Medulla oblongata (tissue), 1 donor: ENCODE measurements around the gene ADTRP.
"Not testable (repeated sequence)": the region's sequence is repeated elsewhere in the genome, so short reads cannot be mapped to it uniquely, and the experiment has no call there.

ENCODE experiments used
- DNase-seq: peaks from one replicate; pipeline ENCODE4 v3.0.0-alpha.2; 2015; ENCODE audit errors: extremely low spot score

The ADTRP gene

GRCh38 chr6:11692451-11693376, 85.9 kb downstream of the ADTRP start:
- DNase-seq: no peak

- no peak for DNase-seq
Measured at GRCh38 chr6:11689847-11690246, 88.8 kb downstream of the ADTRP start.

GRCh38 chr6:11689400-11689799, 89.2 kb downstream of the ADTRP start:
- DNase-seq: not testable (repeated sequence)

DNA sequence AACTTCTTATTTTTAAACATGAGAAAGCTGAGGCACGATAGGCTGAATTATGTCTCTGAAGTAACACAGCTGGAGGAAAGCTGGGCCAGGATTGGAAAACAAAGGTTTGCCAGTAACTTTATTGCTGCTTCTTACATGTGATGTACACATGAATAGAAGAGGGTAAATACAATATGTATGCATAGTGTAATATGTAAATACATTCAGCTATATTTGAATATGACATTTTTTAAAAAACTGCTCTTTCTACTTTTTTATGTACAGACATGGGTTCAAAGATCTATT, 90.2 kb downstream of the ADTRP start:
- no peak for DNase-seq

DNA sequence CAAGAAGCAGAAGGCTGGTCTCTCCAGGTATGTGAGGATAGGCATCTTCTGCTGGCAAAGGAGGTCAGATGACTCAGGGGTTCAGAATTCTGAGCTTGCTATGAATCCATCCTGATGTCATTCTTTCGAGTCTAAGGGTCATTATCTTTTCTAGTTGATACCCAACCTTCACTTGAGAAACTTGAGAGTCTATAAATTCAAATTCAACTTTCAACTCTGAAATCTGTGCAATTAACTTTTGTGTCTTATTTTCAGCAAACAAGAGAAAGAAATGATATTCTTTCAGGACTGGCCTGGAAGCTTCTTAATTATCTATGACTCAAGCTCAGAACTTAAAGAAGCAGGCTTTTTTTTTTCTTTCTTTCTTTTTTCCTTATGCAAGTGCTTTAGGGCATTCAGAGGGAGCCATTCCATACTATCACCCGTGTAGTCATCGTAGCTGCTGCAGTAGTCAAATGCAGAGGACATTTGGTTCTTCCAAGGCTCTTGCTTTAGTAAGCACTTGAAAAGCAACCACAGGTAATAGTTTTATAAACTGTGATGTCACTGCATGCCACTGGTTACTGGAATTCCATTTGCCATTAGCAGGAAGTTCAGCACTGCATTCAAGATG, 93.0 kb downstream of the ADTRP start:
- no peak for DNase-seq

GRCh38 chr6:11684901-11685480, 93.6 kb downstream of the ADTRP start:
- no peak for DNase-seq

GRCh38 chr6:11683871-11684270, 94.7 kb downstream of the ADTRP start:
- peak; percentile 12 for DNase-seq

DNA sequence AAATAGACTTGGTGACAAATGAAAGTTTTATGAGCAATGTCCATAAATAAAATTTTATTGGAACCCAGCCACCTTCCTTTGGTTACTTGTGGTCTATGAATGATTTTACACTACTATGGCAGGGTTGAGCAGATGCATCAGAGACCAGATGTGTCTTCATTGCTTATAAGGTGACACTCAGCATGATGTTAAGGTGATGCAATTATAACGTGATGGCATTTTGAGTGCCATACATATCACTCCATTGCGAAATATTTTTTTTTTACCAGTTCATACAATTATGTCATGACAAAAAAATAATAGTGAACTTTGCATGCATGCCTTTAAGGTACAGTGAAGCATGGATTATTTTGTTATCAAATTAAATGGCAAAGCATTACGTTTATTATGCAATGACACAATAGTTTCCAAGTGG, 96.0 kb downstream of the ADTRP start:
- no peak for DNase-seq

GRCh38 chr6:11681770-11682169, 96.8 kb downstream of the ADTRP start:
- DNase-seq: no peak

DNA sequence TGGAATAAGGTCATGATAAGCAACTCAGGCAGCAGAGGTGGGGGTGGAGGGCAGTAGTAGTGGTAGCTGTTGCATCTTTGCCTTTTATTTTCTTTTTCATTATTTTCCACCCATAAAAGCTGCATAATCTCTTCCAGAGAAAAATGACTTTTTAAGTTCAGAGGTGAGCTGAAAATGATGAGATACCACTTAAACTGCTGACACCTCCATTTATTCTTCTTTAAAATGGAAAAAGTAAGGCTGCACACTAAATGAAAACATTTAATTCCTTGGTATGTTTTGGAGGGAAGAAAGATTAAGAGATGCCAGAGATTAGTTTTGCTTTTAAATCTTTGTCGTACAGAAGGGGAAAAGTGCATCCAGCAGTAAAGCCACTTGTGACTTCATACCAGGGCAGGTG, 97.2 kb downstream of the ADTRP start:
- no peak for DNase-seq

- DNase-seq: not testable (repeated sequence)
Measured at GRCh38 chr6:11680479-11680878, 98.1 kb downstream of the ADTRP start.

- DNase-seq: no peak
Measured at GRCh38 chr6:11679099-11679498, 99.5 kb downstream of the ADTRP start.

DNA sequence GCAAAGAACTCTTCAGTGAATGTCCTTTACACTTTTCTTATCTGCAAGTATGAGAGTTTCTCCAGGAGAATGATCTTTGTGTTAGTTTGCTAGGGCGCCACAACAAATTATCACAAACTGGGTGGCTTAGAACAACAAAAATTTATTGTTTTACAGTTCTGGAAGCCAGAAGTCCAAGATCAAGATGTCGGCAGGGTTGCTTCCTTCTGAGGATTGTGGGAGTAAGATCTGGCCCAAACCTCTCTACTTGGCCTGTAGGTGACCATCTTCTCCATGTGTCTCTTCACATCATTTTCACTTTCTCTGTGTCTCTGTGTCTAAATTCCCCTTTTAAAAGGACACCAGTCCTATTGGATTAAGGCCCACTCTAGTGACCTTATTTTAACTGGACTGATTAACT, 103.0 kb downstream of the ADTRP start:
- DNase-seq: no peak

- no peak for DNase-seq
Measured at GRCh38 chr6:11672669-11673068, 105.9 kb downstream of the ADTRP start.

- no peak for DNase-seq
Measured at GRCh38 chr6:11672256-11672655, 106.3 kb downstream of the ADTRP start.

DNA sequence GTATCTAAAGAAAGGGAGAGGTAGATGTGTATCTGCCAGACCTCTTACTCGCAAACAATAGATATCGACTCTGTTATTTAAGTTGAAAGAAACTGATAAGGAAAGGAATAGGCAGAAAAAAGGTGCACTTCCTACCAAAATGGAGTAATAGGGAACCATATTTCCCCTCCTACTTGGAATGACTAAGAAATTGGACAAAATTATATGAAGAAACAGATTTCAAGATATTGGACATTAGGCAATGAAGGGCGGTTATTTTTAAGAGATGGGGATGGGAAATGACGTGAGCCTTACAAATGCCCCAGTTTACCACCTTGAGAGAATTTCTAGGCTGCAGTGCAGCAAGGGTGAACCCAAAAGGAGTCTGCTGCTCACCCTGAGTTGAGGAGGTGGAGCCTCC, 108.9 kb downstream of the ADTRP start:
- no peak for DNase-seq

- DNase-seq: no peak
Measured at GRCh38 chr6:11668455-11668854, 110.1 kb downstream of the ADTRP start.

DNA sequence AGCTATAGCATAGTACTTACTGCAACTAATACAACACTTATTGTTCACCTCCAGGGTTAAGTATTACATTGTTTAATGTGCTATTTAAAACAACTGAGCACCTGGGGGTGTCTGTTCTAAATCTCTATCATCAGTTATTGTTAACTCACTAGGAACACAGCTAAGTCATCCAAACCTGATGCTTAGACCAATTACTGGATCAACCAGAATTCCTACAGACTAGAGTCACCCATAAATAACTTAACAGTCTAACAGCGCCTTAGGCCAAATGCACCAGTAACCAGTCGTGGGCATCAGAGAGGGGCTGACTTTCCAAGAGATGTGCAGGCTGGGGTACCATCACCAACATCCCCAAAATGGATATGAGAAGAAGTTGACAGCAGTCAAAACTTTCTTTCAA, 110.7 kb downstream of the ADTRP start:
- DNase-seq: no peak

DNA sequence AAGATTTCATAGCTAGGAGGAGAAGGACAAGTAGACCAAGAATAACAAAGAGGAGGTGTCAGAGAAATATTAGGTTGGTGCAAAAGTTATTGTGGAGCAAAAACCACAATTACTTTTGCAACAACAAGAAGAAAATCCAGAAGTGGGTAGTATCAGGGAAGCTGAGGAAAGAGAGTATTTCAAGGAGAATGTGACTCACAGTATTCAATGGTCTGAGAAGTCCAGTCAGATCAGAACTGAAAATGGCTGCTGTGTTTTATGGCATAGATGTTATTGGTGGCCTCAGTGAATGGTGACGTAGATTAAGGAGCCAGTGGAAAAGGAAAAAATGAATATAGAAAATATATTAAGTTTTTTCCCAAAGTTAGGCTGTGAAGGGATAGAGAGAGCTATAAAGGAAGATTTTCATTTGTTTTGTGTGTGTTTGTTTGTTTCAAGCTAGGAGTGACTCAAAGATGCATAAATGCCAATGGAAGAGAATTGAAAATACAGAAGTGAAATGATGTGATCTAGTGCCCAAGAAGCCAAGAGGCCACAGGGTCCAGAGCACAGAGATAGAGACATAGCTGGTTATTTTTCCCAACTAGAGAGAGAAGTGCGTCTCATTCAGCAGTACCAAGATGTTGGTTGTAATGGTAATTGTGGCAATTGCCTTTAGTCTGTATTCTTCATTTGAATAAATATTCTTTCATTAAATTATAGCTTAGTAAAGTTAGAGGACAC, 112.8 kb downstream of the ADTRP start:
- no peak for DNase-seq
